Putamen (tissue), 1 donor: Measurements from ENCODE around the gene HOXA6.

Experiments
- DNase-seq: peaks from one replicate; pipeline ENCODE4 v3.0.0-alpha.2; 2016; ENCODE audit warnings: low spot score

The HOXA6 gene

GRCh38 chr7:27184337-27185012 lies 36.9 kb upstream of the HOXA6 start:
- DNase-seq = no peak

- DNase-seq = no peak
Observed at GRCh38 chr7:27183682-27184336, 36.2 kb upstream of the HOXA6 start.

GRCh38 chr7:27182861-27183681 lies 35.5 kb upstream of the HOXA6 start:
- no peak for DNase-seq

GRCh38 chr7:27182285-27182841 lies 34.8 kb upstream of the HOXA6 start:
- DNase-seq = no peak

GRCh38 chr7:27181795-27182275 lies 34.3 kb upstream of the HOXA6 start:
- no peak for DNase-seq

GRCh38 chr7:27180431-27181420 lies 33.2 kb upstream of the HOXA6 start:
- DNase-seq = no peak

- no peak for DNase-seq
Observed at GRCh38 chr7:27179503-27180430, 32.2 kb upstream of the HOXA6 start.

- DNase-seq = no peak
Observed at GRCh38 chr7:27179030-27179429, 31.5 kb upstream of the HOXA6 start.

GRCh38 chr7:27178366-27178765 lies 30.8 kb upstream of the HOXA6 start:
- no peak for DNase-seq

GRCh38 chr7:27177795-27178320 lies 30.3 kb upstream of the HOXA6 start:
- DNase-seq = no peak

- DNase-seq = no peak
Observed at GRCh38 chr7:27176962-27177794, 29.6 kb upstream of the HOXA6 start.

- DNase-seq = no peak
Observed at GRCh38 chr7:27176524-27176845, 28.9 kb upstream of the HOXA6 start.

- no peak for DNase-seq
Observed at GRCh38 chr7:27175626-27176523, 28.3 kb upstream of the HOXA6 start.

- DNase-seq = no peak
Observed at GRCh38 chr7:27174874-27175625, 27.5 kb upstream of the HOXA6 start.

- DNase-seq = no peak
Observed at GRCh38 chr7:27173956-27174873, 26.6 kb upstream of the HOXA6 start, which contains the start of gene HOXA10. Gene HOXA10 (minus strand): TSS chr7:27174320. CDS start chr7:27174306, 14 bp downstream.

- DNase-seq = no peak
Observed at GRCh38 chr7:27173511-27173955, 26.0 kb upstream of the HOXA6 start.
